ENCODE measurements around the gene LMO4.

- TF ChIP-seq, protein P1, sequence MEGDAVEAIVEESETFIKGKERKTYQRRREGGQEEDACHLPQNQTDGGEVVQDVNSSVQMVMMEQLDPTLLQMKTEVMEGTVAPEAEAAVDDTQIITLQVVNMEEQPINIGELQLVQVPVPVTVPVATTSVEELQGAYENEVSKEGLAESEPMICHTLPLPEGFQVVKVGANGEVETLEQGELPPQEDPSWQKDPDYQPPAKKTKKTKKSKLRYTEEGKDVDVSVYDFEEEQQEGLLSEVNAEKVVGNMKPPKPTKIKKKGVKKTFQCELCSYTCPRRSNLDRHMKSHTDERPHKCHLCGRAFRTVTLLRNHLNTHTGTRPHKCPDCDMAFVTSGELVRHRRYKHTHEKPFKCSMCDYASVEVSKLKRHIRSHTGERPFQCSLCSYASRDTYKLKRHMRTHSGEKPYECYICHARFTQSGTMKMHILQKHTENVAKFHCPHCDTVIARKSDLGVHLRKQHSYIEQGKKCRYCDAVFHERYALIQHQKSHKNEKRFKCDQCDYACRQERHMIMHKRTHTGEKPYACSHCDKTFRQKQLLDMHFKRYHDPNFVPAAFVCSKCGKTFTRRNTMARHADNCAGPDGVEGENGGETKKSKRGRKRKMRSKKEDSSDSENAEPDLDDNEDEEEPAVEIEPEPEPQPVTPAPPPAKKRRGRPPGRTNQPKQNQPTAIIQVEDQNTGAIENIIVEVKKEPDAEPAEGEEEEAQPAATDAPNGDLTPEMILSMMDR (conservative IDR thresholded peaks at IDR 0.05; ENCODE audit: low read depth in 2 of 2): peak; percentile 85 to 93
- no peak for TF ChIP-seq EZH2 (IDR thresholded peaks at IDR 0.05; ENCODE audit: low read depth, unreplicated experiment)
- TF ChIP-seq, protein P2, sequence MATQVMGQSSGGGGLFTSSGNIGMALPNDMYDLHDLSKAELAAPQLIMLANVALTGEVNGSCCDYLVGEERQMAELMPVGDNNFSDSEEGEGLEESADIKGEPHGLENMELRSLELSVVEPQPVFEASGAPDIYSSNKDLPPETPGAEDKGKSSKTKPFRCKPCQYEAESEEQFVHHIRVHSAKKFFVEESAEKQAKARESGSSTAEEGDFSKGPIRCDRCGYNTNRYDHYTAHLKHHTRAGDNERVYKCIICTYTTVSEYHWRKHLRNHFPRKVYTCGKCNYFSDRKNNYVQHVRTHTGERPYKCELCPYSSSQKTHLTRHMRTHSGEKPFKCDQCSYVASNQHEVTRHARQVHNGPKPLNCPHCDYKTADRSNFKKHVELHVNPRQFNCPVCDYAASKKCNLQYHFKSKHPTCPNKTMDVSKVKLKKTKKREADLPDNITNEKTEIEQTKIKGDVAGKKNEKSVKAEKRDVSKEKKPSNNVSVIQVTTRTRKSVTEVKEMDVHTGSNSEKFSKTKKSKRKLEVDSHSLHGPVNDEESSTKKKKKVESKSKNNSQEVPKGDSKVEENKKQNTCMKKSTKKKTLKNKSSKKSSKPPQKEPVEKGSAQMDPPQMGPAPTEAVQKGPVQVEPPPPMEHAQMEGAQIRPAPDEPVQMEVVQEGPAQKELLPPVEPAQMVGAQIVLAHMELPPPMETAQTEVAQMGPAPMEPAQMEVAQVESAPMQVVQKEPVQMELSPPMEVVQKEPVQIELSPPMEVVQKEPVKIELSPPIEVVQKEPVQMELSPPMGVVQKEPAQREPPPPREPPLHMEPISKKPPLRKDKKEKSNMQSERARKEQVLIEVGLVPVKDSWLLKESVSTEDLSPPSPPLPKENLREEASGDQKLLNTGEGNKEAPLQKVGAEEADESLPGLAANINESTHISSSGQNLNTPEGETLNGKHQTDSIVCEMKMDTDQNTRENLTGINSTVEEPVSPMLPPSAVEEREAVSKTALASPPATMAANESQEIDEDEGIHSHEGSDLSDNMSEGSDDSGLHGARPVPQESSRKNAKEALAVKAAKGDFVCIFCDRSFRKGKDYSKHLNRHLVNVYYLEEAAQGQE (IDR thresholded peaks at IDR 0.05; ENCODE audit: unreplicated experiment): no peak
- TF ChIP-seq POLR2AphosphoS5 (IDR thresholded peaks at IDR 0.05; ENCODE audit: low read depth): no peak
- TF ChIP-seq EZH2phosphoT487 (IDR thresholded peaks at IDR 0.05; ENCODE audit: unreplicated experiment): no peak
- TF ChIP-seq CREB1 (CRISPR knock-in tag; IDR thresholded peaks at IDR 0.05; ENCODE audit: low read depth): no peak
- no peak for TF ChIP-seq NANOG (IDR thresholded peaks at IDR 0.05; ENCODE audit: borderline replicate concordance)
- TF ChIP-seq, protein P3, sequence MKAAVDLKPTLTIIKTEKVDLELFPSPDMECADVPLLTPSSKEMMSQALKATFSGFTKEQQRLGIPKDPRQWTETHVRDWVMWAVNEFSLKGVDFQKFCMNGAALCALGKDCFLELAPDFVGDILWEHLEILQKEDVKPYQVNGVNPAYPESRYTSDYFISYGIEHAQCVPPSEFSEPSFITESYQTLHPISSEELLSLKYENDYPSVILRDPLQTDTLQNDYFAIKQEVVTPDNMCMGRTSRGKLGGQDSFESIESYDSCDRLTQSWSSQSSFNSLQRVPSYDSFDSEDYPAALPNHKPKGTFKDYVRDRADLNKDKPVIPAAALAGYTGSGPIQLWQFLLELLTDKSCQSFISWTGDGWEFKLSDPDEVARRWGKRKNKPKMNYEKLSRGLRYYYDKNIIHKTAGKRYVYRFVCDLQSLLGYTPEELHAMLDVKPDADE (IDR thresholded peaks at IDR 0.05): no peak
- no peak for TF ChIP-seq JUNB (IDR thresholded peaks at IDR 0.05; ENCODE audit: unreplicated experiment)
- no peak for TF ChIP-seq ZNF331 (CRISPR knock-in tag; IDR thresholded peaks at IDR 0.05; ENCODE audit: low read depth)
Measured at GRCh38 chr1:87292684-87293493, 35.8 kb upstream of the LMO4 start.

Measured in GM23338 (cell line).